Tibial nerve (tissue), 4 donors: ENCODE data around the gene CLK1. TPM values are rescaled to one million over a fixed set of nuclear protein-coding genes. Genes with fewer than 3 reads are reported as not detected.

ENCODE experiments used
- DNase-seq, 2 donors: peaks; one replicate each; pipeline ENCODE4 v3.0.0-alpha.2; 2019; ENCODE audit warnings: low spot score in 2 of 2
- H3K27ac ChIP-seq, 4 donors: fragments of 200-600 bp; sonication (generic) in 3 of 4; one replicate each; pipeline ENCODE4 v1.5.1; 2017 to 2019; ENCODE audit warnings: mild to moderate bottlenecking in 1 of 4
- H3K27me3 ChIP-seq, 2 donors: fragments of 200-600 bp; sonication (generic) in 1 of 2; one replicate each; pipeline versions ENCODE4 v1.5.1 to v1.6.0; 2017 to 2019
- H3K36me3 ChIP-seq, 3 donors: fragments of 200-600 bp; sonication (generic); one replicate each; pipeline ENCODE4 v1.5.1; 2018 to 2019
- H3K4me1 ChIP-seq, 4 donors: fragments of 200-600 bp; sonication (generic) in 3 of 4; one replicate each; pipeline ENCODE4 v1.5.1; 2017 to 2019
- H3K4me3 ChIP-seq, 4 donors: fragments of 200-600 bp; sonication (generic) in 3 of 4; one replicate each; pipeline ENCODE4 v1.5.1; 2017 to 2019; ENCODE audit warnings: mild to moderate bottlenecking in 1 of 4, moderate library complexity in 1 of 4
- H3K9me3 ChIP-seq, 4 donors: fragments of 200-600 bp; sonication (generic) in 3 of 4; one replicate each; pipeline ENCODE4 v1.5.1; 2017 to 2019
- EP300 ChIP-seq, 2 donors: sonication (generic); formaldehyde crosslinking; IDR thresholded peaks; one replicate each; pipeline ENCODE4 v1.6.1; 2017; ENCODE audit warnings: antibody characterized with exemption in 2 of 2, mild to moderate bottlenecking in 1 of 2
- POLR2A ChIP-seq, 2 donors: fragments of 450-650 bp; IDR thresholded peaks; one replicate each; pipeline ENCODE4 v1.6.1; 2017; ENCODE audit warnings: antibody characterized with exemption in 2 of 2, mild to moderate bottlenecking in 2 of 2, moderate library complexity in 2 of 2
- WGBS, 2 donors: methylation state at CpG; one replicate each; pipeline ENCODE4 v1.1.5; 2018; 5-methylcytosine and 5-hydroxymethylcytosine counted together
- total RNA-seq, 4 donors: library from RNA; depleted of rRNA; stranded (reverse); fragments of >200 nt; gene quantifications; one replicate each; pipeline ENCODE4 v1.1.0, GENCODE V29; 2016
- TF ChIP-seq, protein P1 (sequence below), 5 experiments: fragments of 200-600 bp in 3 of 5; fragments of 450-650 bp in 2 of 5; sonication (generic) in 3 of 5; IDR thresholded peaks; one replicate each; pipeline ENCODE4 v1.5.1; 2016 to 2019; ENCODE audit warnings: antibody characterized with exemption in 5 of 5, mild to moderate bottlenecking in 3 of 5, moderate library complexity in 2 of 5

The CLK1 gene
- total RNA-seq, 4 donors from 2014 or later: 141 to 336 (median 261) TPM

- peak overlapping the region; percentile 100 for H3K27ac ChIP-seq
- H3K36me3 ChIP-seq: peaks cover 0 to 21% (median 6%) of the 10 kb centered on the region in 3 donors
- H3K27me3 ChIP-seq: no peaks in the 10 kb centered on the region
- WGBS, 2 donors: 0 to 2% methylated on average over 13 of the region's 13 CpGs
- peak overlapping the region; percentile 84 to 98 (median 92) for H3K4me3 ChIP-seq
- TF ChIP-seq EP300 (IDR thresholded peaks at IDR 0.05) (peak in 1 of 2 donors; percentile 95), POLR2A (IDR thresholded peaks at IDR 0.05) (peak; percentile 31 to 68)
- TF ChIP-seq, protein P1, sequence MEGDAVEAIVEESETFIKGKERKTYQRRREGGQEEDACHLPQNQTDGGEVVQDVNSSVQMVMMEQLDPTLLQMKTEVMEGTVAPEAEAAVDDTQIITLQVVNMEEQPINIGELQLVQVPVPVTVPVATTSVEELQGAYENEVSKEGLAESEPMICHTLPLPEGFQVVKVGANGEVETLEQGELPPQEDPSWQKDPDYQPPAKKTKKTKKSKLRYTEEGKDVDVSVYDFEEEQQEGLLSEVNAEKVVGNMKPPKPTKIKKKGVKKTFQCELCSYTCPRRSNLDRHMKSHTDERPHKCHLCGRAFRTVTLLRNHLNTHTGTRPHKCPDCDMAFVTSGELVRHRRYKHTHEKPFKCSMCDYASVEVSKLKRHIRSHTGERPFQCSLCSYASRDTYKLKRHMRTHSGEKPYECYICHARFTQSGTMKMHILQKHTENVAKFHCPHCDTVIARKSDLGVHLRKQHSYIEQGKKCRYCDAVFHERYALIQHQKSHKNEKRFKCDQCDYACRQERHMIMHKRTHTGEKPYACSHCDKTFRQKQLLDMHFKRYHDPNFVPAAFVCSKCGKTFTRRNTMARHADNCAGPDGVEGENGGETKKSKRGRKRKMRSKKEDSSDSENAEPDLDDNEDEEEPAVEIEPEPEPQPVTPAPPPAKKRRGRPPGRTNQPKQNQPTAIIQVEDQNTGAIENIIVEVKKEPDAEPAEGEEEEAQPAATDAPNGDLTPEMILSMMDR (IDR thresholded peaks at IDR 0.05): no peak
- no peaks in the 10 kb centered on the region for H3K9me3 ChIP-seq
- H3K4me1 ChIP-seq: peaks cover 0 to 63% (median 26%) of the 10 kb centered on the region in 4 donors
- DNase-seq: peak in 1 of 2 donors; percentile 74
Observed at GRCh38 chr2:200862532-200863000, 1.9 kb downstream of the CLK1 start.

DNA sequence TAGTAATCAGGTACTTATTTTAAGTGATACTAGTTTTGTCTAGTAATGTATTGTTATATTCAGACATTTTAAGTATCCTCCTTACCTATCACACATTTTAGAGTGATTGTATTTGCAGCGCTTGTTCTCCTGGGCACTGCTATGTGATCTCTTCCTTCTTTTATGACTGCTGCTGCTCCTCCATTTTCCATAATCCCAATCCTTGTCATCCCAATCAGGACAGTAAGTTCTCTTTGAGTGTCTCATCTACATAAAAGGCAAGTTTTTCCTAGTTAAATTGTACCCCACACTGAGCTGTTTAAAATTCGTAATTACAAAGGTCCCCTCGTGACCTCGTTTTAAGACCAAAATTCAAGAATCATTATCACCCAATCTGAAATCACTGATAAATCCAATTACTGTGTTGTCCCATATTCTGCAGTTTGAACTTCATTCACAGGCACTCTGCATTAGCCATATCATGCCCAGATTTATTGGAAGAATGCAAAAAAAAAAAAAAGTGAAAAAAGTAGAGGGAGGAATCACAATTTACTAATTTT lies 2.8 kb downstream of the CLK1 start:
- H3K27me3 ChIP-seq: no peaks in the 10 kb centered on the region
- H3K4me1 ChIP-seq: peaks cover 0 to 62% (median 26%) of the 10 kb centered on the region in 4 donors
- 9% methylated on average over 4 of the region's 4 CpGs for WGBS, 2 donors
- no peaks in the 10 kb centered on the region for H3K9me3 ChIP-seq
- H3K27ac ChIP-seq: peak overlapping the region; percentile 100
- no peak for TF ChIP-seq EP300 (IDR thresholded peaks at IDR 0.05)
- TF ChIP-seq, protein P1 (IDR thresholded peaks at IDR 0.05): no peak
- no peak for TF ChIP-seq POLR2A (IDR thresholded peaks at IDR 0.05)
- peak overlapping the region; percentile 84 to 98 (median 92) for H3K4me3 ChIP-seq
- no peak for DNase-seq
- H3K36me3 ChIP-seq: peaks cover 4 to 30% (median 15%) of the 10 kb centered on the region in 3 donors

- Histone ChIP-seq H3K36me3 (peaks cover 4 to 44% (median 28%) of the 10 kb centered on the region in 3 donors), H3K9me3 (no peaks in the 10 kb centered on the region), H3K27ac (peak overlapping the region; percentile 35 to 100 (median 77)), H3K4me3 (peak overlapping the region in 3 of 4 donors; percentile 10 to 94 (median 20)), H3K27me3 (no peaks in the 10 kb centered on the region), H3K4me1 (peaks cover 0 to 69% (median 26%) of the 10 kb centered on the region in 4 donors)
- WGBS, 2 donors: 15 to 22% methylated on average over 12 of the region's 12 CpGs
- DNase-seq: peak in 1 of 2 donors; percentile 57
- TF ChIP-seq, protein P1 (IDR thresholded peaks at IDR 0.05): no peak
- TF ChIP-seq EP300 (IDR thresholded peaks at IDR 0.05): peak in 1 of 2 donors; percentile 63
- TF ChIP-seq POLR2A (IDR thresholded peaks at IDR 0.05): peak in 1 of 2 donors; percentile 24
Observed at GRCh38 chr2:200860092-200860795, 4.2 kb downstream of the CLK1 start.

DNA sequence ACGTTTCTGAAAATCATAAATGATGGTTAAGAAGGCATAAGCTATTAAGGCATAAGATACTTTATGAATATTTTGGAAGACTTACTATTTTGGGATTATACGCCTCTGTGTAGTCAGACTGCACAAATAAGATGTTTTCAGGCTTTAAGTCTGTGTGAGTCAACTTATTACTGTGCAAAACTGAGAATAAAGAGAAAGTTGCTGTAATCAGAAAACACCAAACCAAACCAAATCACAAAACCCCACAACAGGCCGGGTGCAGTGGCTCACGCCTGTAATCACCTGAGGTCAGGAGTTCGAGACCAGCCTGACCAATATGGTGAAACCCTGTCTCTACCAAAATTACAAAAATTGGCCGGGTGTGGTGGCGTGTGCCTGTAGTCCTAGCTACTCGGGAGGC lies 7.7 kb downstream of the CLK1 start:
- H3K4me3 ChIP-seq: no peak overlapping the region
- no peak overlapping the region for H3K27ac ChIP-seq
- no peaks in the 10 kb centered on the region for H3K27me3 ChIP-seq
- DNase-seq: no peak
- peaks cover 0 to 63% (median 23%) of the 10 kb centered on the region in 4 donors for H3K4me1 ChIP-seq
- WGBS, 2 donors: 81 to 88% methylated on average over 8 of the region's 8 CpGs
- TF ChIP-seq EP300 (IDR thresholded peaks at IDR 0.05): no peak
- TF ChIP-seq, protein P1 (IDR thresholded peaks at IDR 0.05): no peak
- no peak for TF ChIP-seq POLR2A (IDR thresholded peaks at IDR 0.05)
- no peaks in the 10 kb centered on the region for H3K9me3 ChIP-seq
- H3K36me3 ChIP-seq: peaks cover 10 to 79% (median 59%) of the 10 kb centered on the region in 3 donors

- DNase-seq: no peak
- Histone ChIP-seq H3K4me3 (no peak overlapping the region), H3K9me3 (no peaks in the 10 kb centered on the region), H3K4me1 (peaks cover 0 to 21% (median 0%) of the 10 kb centered on the region in 4 donors), H3K27me3 (no peaks in the 10 kb centered on the region), H3K27ac (no peak overlapping the region), H3K36me3 (peaks cover 14 to 76% (median 54%) of the 10 kb centered on the region in 3 donors)
- no peak for TF ChIP-seq POLR2A (IDR thresholded peaks at IDR 0.05)
- 91 to 97% methylated on average over 2 of the region's 2 CpGs for WGBS, 2 donors
Observed at GRCh38 chr2:200852605-200853004, 11.9 kb downstream of the CLK1 start.
